AG09309 (cell line): ENCODE results near the gene SAMD10.

ENCODE experiments used
- DNase-seq: peaks from one replicate; pipeline ENCODE4 v3.0.0-alpha.2; 2010; ENCODE audit warnings: low read depth
- H3K4me3 ChIP-seq: 2 replicates; pipeline ENCODE4 v1.5.1; 2011; ENCODE audit warnings: mild to moderate bottlenecking, low read depth, low read length, moderate library complexity; ENCODE audit not compliant: control insufficient read depth
- TF ChIP-seq, protein P1 (sequence below): IDR thresholded peaks from 2 replicates; pipeline ENCODE4 v1.5.1; 2011; ENCODE audit warnings: mild to moderate bottlenecking, low read depth, low read length, inconsistent platforms; ENCODE audit not compliant: insufficient read depth, control insufficient read depth; ENCODE audit errors: missing control alignments

SAMD10 gene

DNA sequence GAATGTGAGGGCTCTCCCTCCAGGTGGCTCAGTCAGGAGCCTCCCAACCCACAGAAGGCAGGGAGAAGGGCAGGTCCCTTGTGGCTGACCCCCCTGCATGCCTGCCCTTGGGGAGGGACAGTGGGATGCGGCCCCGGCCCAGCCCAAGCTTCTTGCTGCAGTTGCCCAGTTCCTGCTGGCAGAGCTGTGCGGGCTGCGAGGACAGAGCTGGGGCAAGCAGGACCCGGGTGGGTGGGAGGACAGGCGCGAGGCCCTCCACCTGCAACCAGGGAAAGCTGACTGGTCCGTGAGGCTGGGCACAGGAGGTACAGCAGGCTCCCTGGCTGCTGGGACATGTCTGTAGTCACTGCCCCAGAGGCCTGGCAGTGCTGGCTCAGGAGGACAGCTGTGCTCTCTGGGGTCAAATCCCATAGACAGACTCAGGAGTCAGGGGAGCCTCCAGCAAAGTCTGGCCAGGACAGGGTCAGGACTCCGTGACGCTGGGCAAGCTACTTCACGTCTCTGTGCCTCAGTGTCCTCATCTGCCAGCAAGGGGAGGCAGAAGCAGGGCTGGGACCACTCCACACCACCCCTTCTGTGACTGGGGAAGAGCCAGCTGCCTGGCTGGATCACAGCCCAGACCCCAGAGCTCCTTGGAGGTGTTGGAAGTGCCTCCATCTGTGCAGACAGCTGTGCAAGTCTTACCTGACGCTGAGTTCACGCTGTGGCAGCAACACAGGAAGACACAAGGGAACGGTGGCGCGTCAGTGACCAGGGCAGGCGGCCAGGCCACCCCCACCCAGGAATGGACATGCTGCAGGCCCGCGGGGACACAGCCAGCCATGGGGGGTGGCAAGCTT, 36.3 kb downstream of the SAMD10 start:
- no peak overlapping the region for H3K4me3 ChIP-seq
- TF ChIP-seq, protein P1, sequence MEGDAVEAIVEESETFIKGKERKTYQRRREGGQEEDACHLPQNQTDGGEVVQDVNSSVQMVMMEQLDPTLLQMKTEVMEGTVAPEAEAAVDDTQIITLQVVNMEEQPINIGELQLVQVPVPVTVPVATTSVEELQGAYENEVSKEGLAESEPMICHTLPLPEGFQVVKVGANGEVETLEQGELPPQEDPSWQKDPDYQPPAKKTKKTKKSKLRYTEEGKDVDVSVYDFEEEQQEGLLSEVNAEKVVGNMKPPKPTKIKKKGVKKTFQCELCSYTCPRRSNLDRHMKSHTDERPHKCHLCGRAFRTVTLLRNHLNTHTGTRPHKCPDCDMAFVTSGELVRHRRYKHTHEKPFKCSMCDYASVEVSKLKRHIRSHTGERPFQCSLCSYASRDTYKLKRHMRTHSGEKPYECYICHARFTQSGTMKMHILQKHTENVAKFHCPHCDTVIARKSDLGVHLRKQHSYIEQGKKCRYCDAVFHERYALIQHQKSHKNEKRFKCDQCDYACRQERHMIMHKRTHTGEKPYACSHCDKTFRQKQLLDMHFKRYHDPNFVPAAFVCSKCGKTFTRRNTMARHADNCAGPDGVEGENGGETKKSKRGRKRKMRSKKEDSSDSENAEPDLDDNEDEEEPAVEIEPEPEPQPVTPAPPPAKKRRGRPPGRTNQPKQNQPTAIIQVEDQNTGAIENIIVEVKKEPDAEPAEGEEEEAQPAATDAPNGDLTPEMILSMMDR = no peak
- no peak for DNase-seq

DNA sequence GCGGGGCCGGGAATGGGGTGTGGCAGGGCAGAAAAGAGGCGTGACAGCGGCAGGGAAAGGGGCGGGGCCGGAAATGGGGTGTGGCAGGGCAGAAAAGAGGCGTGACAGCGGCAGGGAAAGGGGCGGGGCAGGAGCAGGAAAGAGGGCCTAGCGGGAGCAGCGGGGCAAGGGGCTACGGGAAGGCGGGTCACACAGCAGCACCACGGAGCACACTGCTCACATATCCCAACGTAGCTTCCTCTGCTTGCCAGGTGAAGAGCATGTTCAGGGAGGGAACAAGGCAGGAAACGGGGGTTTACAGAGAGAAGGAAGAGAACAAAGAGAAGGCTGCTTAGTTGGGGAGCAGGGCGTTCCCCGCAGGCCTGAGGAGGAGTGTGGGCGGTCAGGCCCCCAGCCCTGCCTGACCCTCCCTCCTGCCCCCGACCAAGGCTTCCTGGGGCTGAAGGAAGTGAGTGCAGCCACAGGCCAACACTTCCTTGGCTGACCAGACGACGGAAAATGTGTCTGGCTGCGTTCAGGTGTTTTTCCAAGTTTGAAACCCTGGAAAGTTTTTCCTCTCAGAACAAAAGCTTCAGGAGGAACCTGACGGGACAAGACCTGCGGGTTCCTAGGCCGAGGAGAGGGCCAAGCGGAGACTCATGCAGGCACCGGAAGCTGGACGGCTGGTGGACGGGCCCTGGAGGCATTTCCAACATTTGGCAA, 37.0 kb downstream of the SAMD10 start:
- H3K4me3 ChIP-seq = no peak overlapping the region
- TF ChIP-seq, protein P1 = no peak
- DNase-seq = no peak

DNA sequence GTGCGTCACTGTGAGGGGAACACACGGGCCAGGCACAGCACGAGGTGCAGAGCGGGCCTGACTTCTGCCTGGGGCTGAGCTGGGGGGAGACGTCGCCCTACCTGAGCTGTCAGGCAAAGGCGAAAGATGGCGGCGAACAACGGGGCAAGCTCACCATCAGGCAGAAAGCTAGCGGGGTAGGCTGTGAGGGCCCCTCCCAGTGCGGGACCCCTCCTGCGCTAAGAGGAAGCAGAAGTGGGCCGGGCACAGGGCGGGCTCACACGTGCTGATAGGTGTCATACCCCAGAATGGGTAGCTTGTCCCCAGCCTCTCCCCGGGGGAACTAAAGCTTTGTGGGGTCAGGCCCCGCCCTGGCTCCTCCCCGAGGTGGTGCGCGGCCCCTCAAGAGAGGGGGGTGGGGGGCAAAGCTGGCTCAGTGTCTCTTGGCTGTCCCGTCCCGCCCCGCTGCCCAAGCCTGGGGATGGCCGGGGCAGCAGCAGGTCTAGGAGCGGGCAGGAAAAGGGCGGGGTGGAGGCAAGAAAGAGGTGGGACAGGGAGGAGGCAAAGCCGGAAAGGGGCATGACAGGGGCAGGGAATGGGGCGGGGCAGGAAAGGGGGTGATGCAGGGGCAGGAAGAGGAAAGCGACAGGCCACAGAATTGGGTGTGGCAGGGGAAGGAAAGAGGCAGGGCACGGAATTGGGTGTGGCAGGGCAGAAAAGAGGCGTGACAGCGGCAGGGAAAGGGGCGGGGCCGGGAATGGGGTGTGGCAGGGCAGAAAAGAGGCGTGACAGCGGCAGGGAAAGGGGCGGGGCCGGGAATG, 38.0 kb downstream of the SAMD10 start:
- H3K4me3 ChIP-seq = no peak overlapping the region
- TF ChIP-seq, protein P1 = no peak
- DNase-seq = no peak

- DNase-seq = no peak
- H3K4me3 ChIP-seq = no peak overlapping the region
- TF ChIP-seq, protein P1 = no peak
Measured at GRCh38 chr20:63940472-63941266, 38.8 kb downstream of the SAMD10 start.

GRCh38 chr20:63940071-63940471, 39.4 kb downstream of the SAMD10 start:
- H3K4me3 ChIP-seq = no peak overlapping the region
- DNase-seq = no peak
- TF ChIP-seq, protein P1 = no peak
